ENCODE measurements around the gene DYRK4.
A peak's percentile ranks its signal among the peaks of the same experiment; 100 is the strongest.
"Not testable (repeated sequence)": the region's sequence is repeated elsewhere in the genome, so short reads cannot be mapped to it uniquely, and the experiment has no call there.

DYRK4 gene

GRCh38 chr12:4562034-4562657 lies at the start of gene DYRK4:
TSS of gene DYRK4 (plus strand) at chr12:4562208. CDS start at chr12:4562246, 38 bp downstream.
- DNase-seq (ENCODE audit: low read depth) = no peak

GRCh38 chr12:4518106-4518728 lies 43.8 kb upstream of the DYRK4 start:
- no peak for DNase-seq (ENCODE audit: low read depth)

- not testable (repeated sequence) for DNase-seq (ENCODE audit: low read depth)
Measured at GRCh38 chr12:4523443-4523842, 38.6 kb upstream of the DYRK4 start.

- no peak for DNase-seq (ENCODE audit: low read depth)
Measured at GRCh38 chr12:4526923-4527546, 35.0 kb upstream of the DYRK4 start.

- DNase-seq (ENCODE audit: low read depth) = no peak
Measured at GRCh38 chr12:4530160-4530559, 31.8 kb upstream of the DYRK4 start.

GRCh38 chr12:4530982-4531586 lies 30.9 kb upstream of the DYRK4 start:
- no peak for DNase-seq (ENCODE audit: low read depth)

GRCh38 chr12:4535092-4535491 lies 26.9 kb upstream of the DYRK4 start:
- no peak for DNase-seq (ENCODE audit: low read depth)

- DNase-seq (ENCODE audit: low read depth) = no peak
Measured at GRCh38 chr12:4535871-4536270, 26.1 kb upstream of the DYRK4 start.

GRCh38 chr12:4538207-4539160 lies 23.5 kb upstream of the DYRK4 start, which contains the start of gene RAD51AP1:
TSS of gene RAD51AP1 (plus strand) at chr12:4538890. CDS start at chr12:4538940, 50 bp downstream.
- DNase-seq (ENCODE audit: low read depth) = peak; percentile 92

- DNase-seq (ENCODE audit: low read depth) = no peak
Measured at GRCh38 chr12:4539167-4539870, 22.7 kb upstream of the DYRK4 start.

- no peak for DNase-seq (ENCODE audit: low read depth)
Measured at GRCh38 chr12:4540170-4540569, 21.8 kb upstream of the DYRK4 start.

GRCh38 chr12:4540638-4541037 lies 21.4 kb upstream of the DYRK4 start:
- no peak for DNase-seq (ENCODE audit: low read depth)

- DNase-seq (ENCODE audit: low read depth) = no peak
Measured at GRCh38 chr12:4545195-4545594, 16.8 kb upstream of the DYRK4 start.

GRCh38 chr12:4552191-4552590 lies 9.8 kb upstream of the DYRK4 start:
- no peak for DNase-seq (ENCODE audit: low read depth)

GRCh38 chr12:4553943-4554342 lies 8.1 kb upstream of the DYRK4 start:
- no peak for DNase-seq (ENCODE audit: low read depth)

GRCh38 chr12:4555804-4556203 lies 6.2 kb upstream of the DYRK4 start:
- no peak for DNase-seq (ENCODE audit: low read depth)

- DNase-seq (ENCODE audit: low read depth) = no peak
Measured at GRCh38 chr12:4556735-4557530, 5.1 kb upstream of the DYRK4 start.

GRCh38 chr12:4557586-4557985 lies 4.4 kb upstream of the DYRK4 start:
- DNase-seq (ENCODE audit: low read depth) = no peak

- no peak for DNase-seq (ENCODE audit: low read depth)
Measured at GRCh38 chr12:4558171-4558570, 3.8 kb upstream of the DYRK4 start.

- DNase-seq (ENCODE audit: low read depth) = no peak
Measured at GRCh38 chr12:4563336-4563735, 1.3 kb downstream of the DYRK4 start.
